ENCODE data around the gene RYR1. TPM values are rescaled to one million over a fixed set of nuclear protein-coding genes. Genes with fewer than 3 reads are reported as not detected.
"Not testable (repeated sequence)": the region's sequence is repeated elsewhere in the genome, so short reads cannot be mapped to it uniquely, and the experiment has no call there.

RYR1 gene
- total RNA-seq, 1 experiment from 2014 or later: 19.1 TPM

DNA sequence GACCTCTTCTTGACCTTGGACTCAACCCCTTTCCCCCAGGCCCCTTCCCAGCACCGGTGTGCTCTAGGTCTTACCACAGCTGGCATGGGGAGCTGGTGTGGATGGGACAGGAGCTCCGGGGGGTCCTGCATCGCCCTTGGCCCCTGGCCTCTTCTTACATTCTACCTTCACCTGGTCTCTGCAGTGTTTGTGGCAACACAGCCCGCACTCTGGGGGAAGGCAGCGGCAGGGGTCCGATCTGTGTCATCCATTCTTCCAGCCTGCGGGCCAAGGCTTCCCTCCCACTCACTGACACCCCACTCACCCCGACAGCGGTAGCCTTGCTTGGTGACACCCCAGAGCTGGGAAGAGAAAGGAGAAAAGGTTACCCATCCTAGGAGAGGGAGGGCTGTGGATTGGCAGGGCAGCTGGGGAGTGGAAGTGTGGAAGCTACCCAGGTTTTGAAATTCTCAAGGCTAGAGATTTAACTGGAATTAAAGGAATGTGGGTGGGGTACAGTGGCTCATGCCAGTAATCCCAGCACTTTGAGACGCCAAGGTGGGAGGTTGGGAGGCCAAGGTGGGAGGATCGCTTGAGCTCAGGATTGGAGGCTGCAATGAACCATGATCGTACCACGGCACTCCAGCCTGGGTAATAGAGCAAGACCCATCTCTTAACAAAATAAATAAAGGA is 22.3 kb upstream of the RYR1 start:
- Histone ChIP-seq H3K27ac (no peak overlapping the region), H3K4me3 (no peak overlapping the region), H3K9me3 (replicated peaks) (no peaks in the 10 kb centered on the region), H3K36me3 (no peaks in the 10 kb centered on the region), H3K27me3 (no peaks in the 10 kb centered on the region), H3K4me1 (peaks cover 24% of the 10 kb centered on the region)
- no peak for DNase-seq

DNA sequence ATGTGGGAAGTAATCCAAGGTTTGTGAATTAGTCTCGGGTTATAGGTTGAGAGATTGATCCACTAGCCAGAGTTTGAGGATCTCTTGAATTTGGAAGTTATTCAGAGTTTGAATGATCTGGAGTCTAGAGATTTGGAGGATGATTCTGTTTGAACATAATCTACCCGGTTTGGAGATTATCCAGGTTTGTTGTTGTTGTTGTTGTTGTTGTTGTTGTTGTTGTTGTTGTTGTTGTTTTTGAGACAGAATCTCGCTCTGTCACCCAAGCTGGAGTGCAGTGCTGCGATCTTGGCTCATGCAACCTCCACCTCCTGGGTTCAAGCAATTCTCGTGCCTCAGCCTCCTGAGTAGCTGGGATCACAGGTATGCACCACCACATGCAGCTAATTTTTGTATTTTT is 21.6 kb upstream of the RYR1 start:
- not testable (repeated sequence) for H3K27ac ChIP-seq; H3K36me3 ChIP-seq; DNase-seq; H3K4me3 ChIP-seq; H3K9me3 ChIP-seq (replicated peaks); H3K27me3 ChIP-seq
- H3K4me1 ChIP-seq: peaks cover 24% of the 10 kb centered on the region

DNA sequence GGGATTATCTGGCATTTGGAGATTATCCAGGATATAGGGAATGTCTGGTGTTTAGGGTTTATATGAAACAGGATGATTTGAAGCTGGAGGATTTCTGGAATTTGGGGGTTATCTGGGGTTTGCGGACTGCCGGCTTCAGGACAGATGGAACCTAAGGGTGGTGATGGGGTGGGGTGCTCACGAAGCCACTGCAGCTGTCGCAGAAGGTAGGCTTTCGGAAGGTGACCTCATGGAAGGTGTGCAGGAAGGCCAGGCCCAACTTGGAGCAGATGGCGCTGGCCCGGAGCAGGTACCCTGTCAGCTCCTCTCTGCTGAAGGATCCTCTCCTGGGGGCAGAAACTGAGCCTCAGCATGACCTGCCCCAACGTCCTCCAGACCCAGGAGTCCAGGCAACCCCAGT is 21.0 kb upstream of the RYR1 start:
- Histone ChIP-seq H3K9me3 (replicated peaks) (no peaks in the 10 kb centered on the region), H3K36me3 (no peaks in the 10 kb centered on the region), H3K4me3 (no peak overlapping the region), H3K27me3 (no peaks in the 10 kb centered on the region), H3K4me1 (peaks cover 28% of the 10 kb centered on the region), H3K27ac (peak overlapping the region; percentile 34)
- peak in 1 of 2 experiments; percentile 53 for DNase-seq

DNA sequence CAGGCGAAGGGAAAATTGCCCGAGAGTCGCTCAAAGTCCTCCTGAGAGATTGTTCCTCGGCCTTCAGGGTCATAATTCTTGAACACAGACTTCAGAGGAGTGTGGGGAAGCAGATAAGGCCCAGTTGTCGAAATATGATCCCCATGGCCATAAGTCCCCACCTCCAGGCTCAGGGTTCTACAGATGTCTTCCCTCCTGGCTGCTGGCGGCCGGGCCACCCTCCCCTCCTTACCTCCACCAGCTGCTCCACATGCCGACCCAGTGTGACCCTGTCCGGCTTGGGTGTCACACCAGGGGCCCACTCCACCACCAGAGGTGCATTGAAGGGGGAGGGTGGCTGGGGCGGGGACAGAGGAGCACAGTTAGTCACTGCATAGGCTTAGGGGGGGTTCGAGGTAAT is 20.5 kb upstream of the RYR1 start:
- Histone ChIP-seq H3K4me3 (no peak overlapping the region), H3K4me1 (peaks cover 30% of the 10 kb centered on the region), H3K27me3 (no peaks in the 10 kb centered on the region), H3K9me3 (replicated peaks) (no peaks in the 10 kb centered on the region), H3K27ac (peak overlapping the region; percentile 34), H3K36me3 (no peaks in the 10 kb centered on the region)
- peak; percentile 77 to 84 for DNase-seq

DNA sequence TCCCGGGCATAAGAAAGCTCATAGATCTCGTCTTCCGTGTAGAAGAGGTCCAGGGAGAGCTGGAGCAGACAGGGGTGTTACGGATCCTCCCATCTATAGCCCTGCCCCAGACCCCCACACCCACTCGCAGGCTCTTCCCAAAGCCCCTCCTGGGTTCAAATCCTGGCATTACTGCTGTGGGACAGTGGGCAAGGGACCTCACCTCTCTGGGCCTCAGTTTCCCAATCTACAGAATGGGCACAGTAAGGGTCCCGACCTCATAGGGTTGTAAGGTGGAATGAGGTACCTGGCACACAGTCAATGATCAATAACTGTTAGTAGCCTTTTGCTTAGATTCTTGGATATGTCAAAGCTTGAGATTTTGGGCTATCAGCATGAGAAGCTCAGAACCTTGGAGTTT is 20.1 kb upstream of the RYR1 start:
- Histone ChIP-seq H3K36me3 (no peaks in the 10 kb centered on the region), H3K4me3 (no peak overlapping the region), H3K9me3 (replicated peaks) (no peaks in the 10 kb centered on the region)

DNA sequence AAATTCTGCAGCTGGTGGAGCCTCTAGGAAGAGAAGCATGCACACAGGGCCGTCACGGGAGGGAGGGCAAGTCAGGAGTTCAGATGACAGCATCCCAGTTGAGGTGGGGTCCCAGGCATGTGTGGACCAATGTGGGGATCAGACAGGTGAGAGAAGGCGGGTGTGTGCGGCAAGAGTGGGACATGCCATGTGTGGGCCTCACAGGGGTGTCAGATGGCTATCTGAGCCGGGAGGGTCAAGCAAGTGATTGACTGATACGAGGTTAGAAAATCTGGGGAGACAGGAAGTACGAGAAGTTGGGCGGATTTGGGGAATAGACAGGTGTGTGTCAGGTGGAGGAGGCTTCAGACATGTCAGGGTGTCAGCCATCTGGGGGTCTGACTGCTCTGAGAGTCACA is 16.3 kb upstream of the RYR1 start:
- no peak overlapping the region for H3K27ac ChIP-seq
- no peaks in the 10 kb centered on the region for H3K36me3 ChIP-seq
- H3K4me1 ChIP-seq: peaks cover 24% of the 10 kb centered on the region
- no peak overlapping the region for H3K4me3 ChIP-seq
- H3K27me3 ChIP-seq: no peaks in the 10 kb centered on the region
- no peak for DNase-seq
- no peaks in the 10 kb centered on the region for H3K9me3 ChIP-seq (replicated peaks)

More for the DNA sequence above, 20.1 kb upstream of the RYR1 start:
- Histone ChIP-seq H3K27ac (peak overlapping the region; percentile 34; the same call in 1 of the 2 replicates), H3K27me3 (no peaks in the 10 kb centered on the region), H3K4me1 (peaks cover 33% of the 10 kb centered on the region)
- DNase-seq: no peak

DNA sequence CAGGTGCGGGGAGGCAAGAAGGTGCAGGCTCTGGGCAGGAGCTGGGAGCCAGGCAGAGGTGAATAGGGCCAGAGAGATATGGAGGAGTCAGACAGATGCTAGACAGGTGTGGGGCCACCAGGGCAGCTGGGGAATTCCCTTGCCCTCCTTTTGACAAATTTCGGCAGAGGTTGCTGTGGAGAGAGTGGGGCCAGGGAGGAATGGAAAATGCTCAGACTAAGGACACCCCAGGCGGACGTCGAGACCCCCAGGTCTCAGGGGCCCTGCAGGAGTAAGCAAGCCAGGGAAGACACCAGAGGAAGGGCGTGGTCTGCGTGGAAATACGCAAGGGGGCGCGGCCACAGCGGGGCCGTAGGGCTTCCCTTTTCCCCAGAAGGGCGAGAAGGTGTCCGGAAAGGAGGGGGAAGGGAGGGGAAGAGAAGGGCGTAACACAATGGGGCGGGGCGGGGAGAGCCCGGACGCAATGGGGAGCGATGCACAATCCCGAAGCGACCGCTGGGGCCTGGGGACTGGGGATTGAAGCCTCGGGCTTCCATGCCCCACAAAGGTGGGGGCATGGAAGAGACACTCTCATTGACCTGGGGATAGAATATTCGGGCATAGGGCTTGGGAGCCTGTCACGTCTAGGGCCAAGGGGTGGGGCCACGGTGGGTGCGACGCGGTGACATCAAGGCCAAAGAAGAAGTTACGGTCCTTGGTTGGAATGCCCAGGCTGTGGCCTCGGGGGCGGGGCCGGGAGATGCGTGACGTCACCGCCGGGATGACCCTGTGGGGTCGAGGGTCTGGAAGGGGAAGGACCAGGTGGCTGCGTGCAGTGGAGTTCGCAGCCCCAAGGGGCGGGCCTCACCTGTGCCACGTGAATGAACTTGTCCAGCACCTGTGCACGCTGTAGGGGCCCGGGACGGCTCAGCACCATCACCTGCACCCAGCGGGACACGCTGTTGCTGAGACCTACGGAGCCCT is 15.7 kb upstream of the RYR1 start:
- H3K27ac ChIP-seq: no peak overlapping the region
- peak overlapping the region; percentile 47 for H3K4me3 ChIP-seq
- no peaks in the 10 kb centered on the region for H3K9me3 ChIP-seq (replicated peaks)
- H3K4me1 ChIP-seq: peaks cover 18% of the 10 kb centered on the region
- no peaks in the 10 kb centered on the region for H3K27me3 ChIP-seq
- peak; percentile 72 to 74 for DNase-seq
- H3K36me3 ChIP-seq: no peaks in the 10 kb centered on the region

DNA sequence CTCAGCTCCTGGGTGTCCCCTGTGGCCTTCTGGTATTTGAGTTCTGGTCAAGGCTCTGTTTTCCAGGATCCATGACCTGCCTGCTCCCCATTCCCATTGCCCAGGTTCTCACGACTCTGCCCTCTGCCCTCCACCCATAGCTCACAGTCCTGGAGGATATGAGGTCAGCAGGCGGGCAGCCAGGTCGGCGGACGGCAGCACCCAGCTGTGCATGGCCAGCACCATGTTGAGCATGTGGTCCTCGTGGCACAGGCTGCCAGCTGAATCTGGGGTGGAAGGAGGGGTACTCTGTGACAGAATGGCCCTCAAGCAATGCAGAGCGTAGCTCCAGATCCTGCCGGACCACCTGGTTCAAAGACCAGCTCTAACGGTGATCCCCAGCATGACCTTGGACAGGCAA is 12.6 kb upstream of the RYR1 start:
- no peaks in the 10 kb centered on the region for H3K9me3 ChIP-seq (replicated peaks)
- no peaks in the 10 kb centered on the region for H3K27me3 ChIP-seq
- H3K36me3 ChIP-seq: no peaks in the 10 kb centered on the region
- H3K4me3 ChIP-seq: no peak overlapping the region
- no peak overlapping the region for H3K27ac ChIP-seq
- DNase-seq: no peak
- H3K4me1 ChIP-seq: peaks cover 12% of the 10 kb centered on the region; the same call in 1 of the 2 replicates

DNA sequence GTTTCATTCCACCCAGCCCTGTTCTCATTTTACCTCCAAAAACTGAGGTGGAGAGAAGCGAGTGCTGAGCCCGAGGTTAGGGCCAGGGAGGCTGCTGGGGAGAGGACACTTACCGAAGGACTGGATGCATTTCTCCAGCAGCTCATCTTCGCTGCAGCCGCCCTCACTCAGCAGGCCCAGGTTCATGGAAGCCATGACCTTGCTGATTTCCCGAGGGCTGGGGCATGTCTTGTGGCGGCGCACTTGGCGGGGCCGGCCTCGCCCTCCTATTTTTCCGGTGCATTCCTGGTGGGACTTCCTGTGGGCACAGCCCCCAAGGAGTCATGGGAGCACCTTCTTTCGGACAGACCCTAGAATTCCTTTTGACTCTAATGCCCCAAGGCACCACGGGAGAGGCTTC is 11.6 kb upstream of the RYR1 start:
- Histone ChIP-seq H3K27me3 (no peaks in the 10 kb centered on the region), H3K36me3 (no peaks in the 10 kb centered on the region), H3K27ac (no peak overlapping the region), H3K4me3 (no peak overlapping the region), H3K4me1 (peaks cover 16% of the 10 kb centered on the region; the same call in 1 of the 2 replicates), H3K9me3 (replicated peaks) (no peaks in the 10 kb centered on the region)
- no peak for DNase-seq

DNA sequence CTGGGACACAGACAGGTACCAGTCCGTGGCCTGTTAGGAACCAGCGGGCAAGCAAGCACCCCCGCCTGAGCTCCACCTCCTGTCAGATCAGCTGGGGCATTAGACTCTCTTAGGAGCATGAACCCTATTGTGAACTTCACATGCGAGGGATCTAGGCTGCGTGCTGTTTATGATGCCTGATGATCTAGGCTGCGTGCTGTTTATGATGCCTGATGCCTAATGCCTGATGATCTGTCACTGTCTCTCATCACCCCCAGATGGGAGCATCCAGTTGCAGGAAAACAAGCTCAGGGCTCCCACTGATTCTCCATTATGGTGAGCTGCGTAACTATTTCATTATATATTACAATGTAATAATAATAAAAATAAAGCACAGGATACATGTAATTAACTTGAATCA is 11.1 kb upstream of the RYR1 start:
- Histone ChIP-seq H3K36me3 (no peaks in the 10 kb centered on the region), H3K4me3 (no peak overlapping the region), H3K9me3 (replicated peaks) (no peaks in the 10 kb centered on the region), H3K27me3 (no peaks in the 10 kb centered on the region), H3K27ac (no peak overlapping the region), H3K4me1 (peaks cover 11% of the 10 kb centered on the region; the same call in 1 of the 2 replicates)
- no peak for DNase-seq

DNA sequence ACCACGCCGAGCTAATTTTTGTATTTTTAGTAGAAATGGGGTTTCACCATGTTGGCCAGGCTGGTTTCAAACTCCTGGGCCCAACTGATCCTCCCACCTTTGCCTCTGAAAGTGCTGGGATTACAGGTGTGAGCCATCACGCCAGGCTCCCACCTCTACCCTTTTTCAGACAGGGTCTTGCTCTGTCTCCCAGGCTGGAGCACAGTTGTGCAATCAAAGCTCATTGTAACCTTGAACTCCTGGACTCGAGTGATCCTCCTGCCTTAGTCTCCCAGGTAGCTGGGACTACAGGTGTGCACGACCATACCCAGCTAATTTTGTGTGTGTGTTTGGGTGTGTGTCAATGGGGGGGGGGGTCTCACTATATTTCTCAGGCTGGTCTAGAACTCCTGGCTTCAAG is 9.2 kb upstream of the RYR1 start:
- no peak overlapping the region for H3K27ac ChIP-seq
- H3K9me3 ChIP-seq (replicated peaks): no peaks in the 10 kb centered on the region
- H3K4me1 ChIP-seq: peaks cover 6% of the 10 kb centered on the region; the same call in 1 of the 2 replicates
- DNase-seq: no peak
- no peaks in the 10 kb centered on the region for H3K27me3 ChIP-seq
- no peaks in the 10 kb centered on the region for H3K36me3 ChIP-seq
- no peak overlapping the region for H3K4me3 ChIP-seq

DNA sequence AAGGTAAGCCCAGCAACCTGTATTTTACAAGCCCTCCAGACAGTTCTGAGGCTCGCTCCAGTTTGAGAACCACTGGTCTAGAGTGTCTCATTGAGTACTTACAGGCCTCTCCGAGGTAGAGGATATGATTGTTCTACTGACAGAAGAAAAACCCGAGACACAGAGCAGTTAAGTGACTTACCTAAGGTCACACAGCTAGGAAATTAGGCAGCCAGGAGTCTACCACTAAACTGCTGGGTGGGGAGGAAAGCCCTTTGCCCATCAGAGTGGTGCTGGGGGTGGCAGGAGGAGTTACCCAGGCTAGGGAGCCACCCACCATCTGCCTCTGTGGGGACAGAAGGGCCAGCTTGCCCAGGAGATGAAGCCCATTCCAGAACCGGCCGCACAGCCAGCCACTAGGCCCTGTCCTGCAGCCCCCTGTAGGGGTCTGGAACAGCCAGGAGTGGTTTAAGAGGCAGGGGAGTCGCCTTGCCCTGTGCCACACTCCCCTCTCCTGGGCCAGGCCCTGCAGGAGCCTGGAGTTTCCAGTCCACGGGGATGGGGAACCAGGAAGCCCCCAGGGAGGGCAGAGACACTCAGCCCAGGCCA is 8.2 kb upstream of the RYR1 start:
- no peak overlapping the region for H3K27ac ChIP-seq
- DNase-seq: no peak
- peaks cover 6% of the 10 kb centered on the region; the same call in 1 of the 2 replicates for H3K4me1 ChIP-seq
- H3K27me3 ChIP-seq: no peaks in the 10 kb centered on the region
- no peaks in the 10 kb centered on the region for H3K9me3 ChIP-seq (replicated peaks)
- H3K4me3 ChIP-seq: peak overlapping the region; percentile 45
- H3K36me3 ChIP-seq: no peaks in the 10 kb centered on the region

DNA sequence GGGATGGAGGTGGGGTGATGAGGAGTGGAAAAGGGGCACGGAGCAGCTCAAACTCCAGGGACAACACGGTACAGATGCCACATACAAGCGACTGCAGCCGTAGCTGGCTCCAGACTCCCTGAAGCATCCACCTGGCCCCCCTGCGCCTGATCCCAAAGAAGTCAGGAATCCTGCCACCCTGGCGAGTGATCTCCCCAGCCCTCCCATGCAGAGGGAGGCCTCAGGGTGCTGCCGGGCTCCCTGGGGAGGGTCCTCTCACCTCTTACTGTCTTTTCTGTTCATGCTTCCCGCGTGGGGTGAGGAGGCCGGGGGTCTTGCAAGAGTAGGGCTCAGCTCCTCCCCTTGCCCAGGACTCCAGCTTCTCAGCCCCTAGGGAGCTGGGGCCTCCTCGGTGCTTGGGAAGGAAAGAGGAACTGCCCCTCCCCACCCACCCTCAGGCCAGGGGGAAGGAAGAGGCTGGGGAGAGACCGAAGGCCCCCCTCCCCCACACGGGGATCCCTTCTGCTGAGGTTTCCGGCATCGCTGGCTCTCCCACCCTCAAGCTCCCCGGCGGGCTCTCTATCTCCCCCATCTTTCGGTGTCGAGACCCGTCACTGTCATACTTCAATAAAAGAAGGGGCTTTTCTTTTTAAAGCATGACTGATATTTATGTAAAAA is 7.6 kb upstream of the RYR1 start, which contains the start of gene RASGRP4:
Gene RASGRP4 (minus strand): TSS at position 410 of the 657 bp plus-strand sequence. CDS start 128 bp downstream, at position 282.
- peak within 1 kb of the TSS; percentile 45 for H3K4me3 ChIP-seq
- peak; percentile 54 to 61 for DNase-seq
- no peak within 1 kb of the TSS for H3K27ac ChIP-seq
- H3K36me3 ChIP-seq: no peaks in the 10 kb centered on the region
- no peaks in the 10 kb centered on the region for H3K27me3 ChIP-seq
- no peaks in the 10 kb centered on the region for H3K9me3 ChIP-seq (replicated peaks)
- peaks cover 6% of the 10 kb centered on the region; the same call in 1 of the 2 replicates for H3K4me1 ChIP-seq

DNA sequence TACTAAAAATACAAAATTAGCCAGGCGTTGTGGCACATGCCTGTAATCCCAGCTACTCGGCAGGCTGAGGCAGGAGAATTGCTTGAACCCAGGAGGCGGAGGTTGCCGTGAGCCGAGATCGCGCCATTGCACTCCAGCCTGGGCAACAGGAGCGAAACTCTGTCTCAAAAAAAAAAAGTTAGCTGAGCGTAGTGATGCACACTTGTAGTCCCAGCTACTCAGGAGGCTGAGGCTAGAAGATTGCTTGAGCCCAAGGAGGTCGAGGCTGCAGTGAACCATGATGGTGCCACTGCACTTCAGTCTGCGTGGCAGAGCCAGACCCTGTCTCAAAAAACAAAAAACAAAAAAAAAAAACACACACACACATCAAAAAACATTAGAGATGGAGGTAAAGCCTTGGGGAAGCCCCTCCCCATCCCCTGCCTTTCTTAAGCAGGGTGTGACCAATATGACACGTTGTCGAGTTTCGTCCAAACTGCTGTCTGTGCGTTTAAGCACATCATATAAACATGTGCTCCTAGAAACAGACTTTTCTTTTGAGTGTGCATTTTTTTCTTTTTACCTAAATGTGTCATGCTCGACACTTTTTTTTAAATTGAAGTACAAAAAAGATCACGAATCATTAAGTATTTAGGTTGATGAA is 6.3 kb upstream of the RYR1 start:
- not testable (repeated sequence) for H3K27me3 ChIP-seq; H3K4me3 ChIP-seq; H3K4me1 ChIP-seq; H3K9me3 ChIP-seq (replicated peaks); DNase-seq; H3K36me3 ChIP-seq; H3K27ac ChIP-seq
